Fibroblast of the aortic adventitia (primary cell): Measurements from ENCODE around the gene PMEPA1. TPM values are rescaled to one million over a fixed set of nuclear protein-coding genes. Genes with fewer than 3 reads are reported as not detected.
A peak's percentile ranks its signal among the peaks of the same experiment; 100 is the strongest.

ENCODE experiments used
- DNase-seq: peaks from one replicate; pipeline ENCODE4 v3.0.0-alpha.2; 2010; ENCODE audit warnings: low read depth
- H3K4me3 ChIP-seq: 2 replicates; pipeline ENCODE4 v1.5.1; 2011; ENCODE audit warnings: low read depth, mild to moderate bottlenecking, control low read depth, low read length, moderate library complexity
- total RNA-seq: library from RNA; depleted of rRNA; stranded (reverse); fragments of >200 nt; gene quantifications from 2 replicates; pipeline ENCODE4 v1.2.3, GENCODE V29; 2012; ENCODE audit warnings: low replicate concordance
- TF ChIP-seq, protein P1 (sequence below): IDR thresholded peaks from 2 replicates; pipeline ENCODE4 v1.5.1; 2011; ENCODE audit warnings: mild to moderate bottlenecking, low read length, control low read depth, inconsistent platforms; ENCODE audit not compliant: insufficient read depth

Gene PMEPA1
- total RNA-seq, 1 donor, result 1.4 TPM

DNA sequence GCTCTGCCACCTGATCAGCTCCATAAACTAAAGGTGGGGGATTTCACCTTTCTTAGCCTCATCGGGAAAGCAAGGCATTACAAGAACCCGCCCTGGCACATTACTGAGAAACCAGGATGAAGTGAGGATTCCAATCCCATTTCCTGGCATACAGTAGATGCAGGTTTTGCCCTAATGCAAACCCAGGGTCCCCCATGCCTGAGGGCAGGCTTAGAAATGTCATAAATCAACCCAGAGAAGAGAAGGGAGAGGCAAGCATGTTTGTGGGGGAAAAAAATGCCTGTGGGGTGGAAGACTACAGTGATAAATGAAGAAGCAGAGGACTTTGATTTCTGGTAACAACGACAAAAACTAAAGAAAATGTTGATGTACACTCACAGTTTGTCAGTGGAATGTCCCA lies 18.0 kb upstream of the PMEPA1 start:
- no peak for DNase-seq
- H3K4me3 ChIP-seq, result no peak overlapping the region
- TF ChIP-seq, protein P1, sequence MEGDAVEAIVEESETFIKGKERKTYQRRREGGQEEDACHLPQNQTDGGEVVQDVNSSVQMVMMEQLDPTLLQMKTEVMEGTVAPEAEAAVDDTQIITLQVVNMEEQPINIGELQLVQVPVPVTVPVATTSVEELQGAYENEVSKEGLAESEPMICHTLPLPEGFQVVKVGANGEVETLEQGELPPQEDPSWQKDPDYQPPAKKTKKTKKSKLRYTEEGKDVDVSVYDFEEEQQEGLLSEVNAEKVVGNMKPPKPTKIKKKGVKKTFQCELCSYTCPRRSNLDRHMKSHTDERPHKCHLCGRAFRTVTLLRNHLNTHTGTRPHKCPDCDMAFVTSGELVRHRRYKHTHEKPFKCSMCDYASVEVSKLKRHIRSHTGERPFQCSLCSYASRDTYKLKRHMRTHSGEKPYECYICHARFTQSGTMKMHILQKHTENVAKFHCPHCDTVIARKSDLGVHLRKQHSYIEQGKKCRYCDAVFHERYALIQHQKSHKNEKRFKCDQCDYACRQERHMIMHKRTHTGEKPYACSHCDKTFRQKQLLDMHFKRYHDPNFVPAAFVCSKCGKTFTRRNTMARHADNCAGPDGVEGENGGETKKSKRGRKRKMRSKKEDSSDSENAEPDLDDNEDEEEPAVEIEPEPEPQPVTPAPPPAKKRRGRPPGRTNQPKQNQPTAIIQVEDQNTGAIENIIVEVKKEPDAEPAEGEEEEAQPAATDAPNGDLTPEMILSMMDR, result no peak

DNA sequence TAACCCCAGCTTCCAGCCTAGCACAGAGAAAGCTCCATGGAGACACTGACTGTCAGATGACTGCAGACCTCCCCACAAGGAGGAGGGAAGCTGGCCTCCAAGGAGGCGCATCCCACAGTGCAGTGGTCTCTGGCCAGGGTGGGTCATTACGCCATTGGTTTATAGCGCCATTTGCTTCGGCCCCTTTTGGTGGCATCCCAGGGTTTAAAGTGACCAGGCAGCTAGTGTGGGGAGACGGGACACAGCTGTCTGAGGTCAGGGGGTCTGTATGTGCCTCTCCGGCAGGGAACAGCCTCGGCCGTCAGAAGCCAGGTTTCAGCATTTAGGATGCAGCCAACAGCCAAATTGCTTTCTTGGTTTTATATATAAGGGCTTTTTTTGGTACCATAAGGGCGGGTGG lies 15.8 kb upstream of the PMEPA1 start:
- no peak for DNase-seq
- no peak overlapping the region for H3K4me3 ChIP-seq
- TF ChIP-seq, protein P1, result no peak

DNA sequence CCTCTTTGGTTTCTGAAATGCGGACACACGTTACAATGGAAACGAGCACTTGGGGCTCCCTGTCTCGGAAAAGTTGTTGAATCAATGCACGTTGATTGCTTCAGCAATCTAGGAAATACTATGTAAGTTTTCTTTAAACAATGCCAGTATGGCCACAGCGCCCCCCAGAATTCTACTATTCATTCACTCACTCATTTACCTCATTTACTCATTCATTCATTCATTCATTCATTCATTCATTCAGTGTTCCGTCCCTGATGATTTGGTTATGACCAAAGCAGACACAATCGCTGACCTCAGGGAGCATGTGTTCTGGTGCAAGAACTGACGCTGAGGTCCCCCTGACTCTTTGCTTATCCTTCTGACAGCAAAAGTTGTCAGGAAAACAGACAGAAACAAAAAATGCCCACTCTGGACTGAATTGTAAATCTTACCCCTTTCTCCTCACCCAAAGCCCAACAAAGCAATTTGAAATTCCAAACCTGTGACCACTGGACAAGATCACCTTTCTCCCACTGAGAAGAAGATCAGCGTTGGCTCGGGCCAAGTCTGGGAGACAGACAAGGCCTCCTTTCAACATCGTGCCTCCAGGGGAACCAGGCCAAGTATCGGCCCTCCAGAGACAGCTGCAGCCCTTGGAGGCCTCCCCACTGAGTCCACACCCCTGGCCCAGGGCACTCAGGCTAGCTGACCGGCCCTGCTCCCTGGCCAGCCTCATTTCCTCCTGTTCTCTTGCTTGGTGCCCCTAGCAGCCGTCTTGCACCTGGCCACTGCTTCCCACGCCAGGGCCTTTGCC lies 15.0 kb upstream of the PMEPA1 start:
- no peak overlapping the region for H3K4me3 ChIP-seq
- DNase-seq, result no peak
- TF ChIP-seq, protein P1, result no peak

DNA sequence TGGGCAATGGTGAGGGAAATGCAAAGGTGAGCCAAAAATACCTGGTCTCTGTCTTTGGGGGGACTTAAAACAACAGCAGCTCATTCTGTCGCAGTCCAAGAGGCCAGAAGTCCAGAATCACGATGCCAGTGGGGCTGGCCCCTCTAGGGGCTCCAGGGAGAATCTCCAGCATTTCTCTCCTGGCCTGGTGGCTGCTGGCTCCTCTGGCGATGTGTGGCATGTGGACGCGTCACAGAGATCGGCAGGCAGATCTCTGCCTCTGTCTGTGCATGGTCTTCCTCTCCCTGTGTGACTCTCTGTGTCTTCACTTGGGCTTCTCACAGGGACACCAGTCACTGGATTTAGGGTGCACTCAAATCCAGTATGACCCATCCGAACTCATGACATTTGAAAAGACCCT lies 14.0 kb upstream of the PMEPA1 start:
- no peak for DNase-seq
- no peak overlapping the region for H3K4me3 ChIP-seq
- TF ChIP-seq, protein P1, result no peak

DNA sequence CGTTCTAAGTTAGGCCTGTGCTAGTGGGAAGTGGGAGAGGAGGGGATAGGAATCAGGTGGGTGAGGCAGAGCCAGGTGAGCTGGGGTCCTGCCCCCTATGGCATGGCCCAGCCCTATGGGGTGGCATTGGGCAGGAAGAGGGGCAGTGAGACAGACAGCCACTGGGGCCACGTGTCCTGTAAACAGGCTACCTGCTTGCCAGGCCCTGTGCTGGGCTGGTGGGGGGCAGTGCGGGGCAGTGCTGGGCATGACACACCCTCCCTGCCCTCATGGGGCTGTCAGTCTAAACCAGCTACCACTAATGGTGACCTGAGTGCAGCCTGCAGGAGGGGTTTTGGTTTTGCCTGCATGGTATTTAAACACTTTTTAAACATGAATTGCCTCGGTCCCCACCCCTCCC lies 10.1 kb upstream of the PMEPA1 start:
- no peak for DNase-seq
- no peak overlapping the region for H3K4me3 ChIP-seq
- TF ChIP-seq, protein P1, result no peak

DNA sequence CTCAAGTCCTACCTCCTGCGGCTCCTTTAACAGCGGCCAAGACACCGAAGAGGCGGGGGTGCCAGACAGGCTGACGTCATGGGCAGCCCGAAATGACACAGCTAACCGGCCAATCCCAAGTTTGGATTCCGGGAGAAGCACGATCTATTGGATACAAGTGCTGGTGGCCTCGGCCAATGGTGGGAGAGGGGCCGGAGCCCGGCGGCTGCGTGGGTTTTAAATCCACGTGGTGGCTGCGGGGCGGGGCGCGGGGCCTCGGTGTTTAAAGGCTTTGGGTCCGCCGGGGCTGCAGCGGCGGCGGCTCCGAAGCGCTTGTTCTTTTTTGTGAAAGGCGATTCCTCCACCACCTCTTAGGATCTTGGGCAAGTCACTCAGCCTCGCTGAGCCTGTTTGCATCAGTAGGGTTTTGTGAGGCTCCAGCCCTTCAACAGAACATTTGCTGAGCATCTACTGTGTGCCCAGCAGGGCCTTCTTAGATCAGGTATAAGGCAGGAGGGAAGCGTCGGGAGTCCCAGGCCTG lies 8.7 kb upstream of the PMEPA1 start:
- TF ChIP-seq, protein P1, result no peak
- H3K4me3 ChIP-seq, result peak overlapping the region; percentile 62
- DNase-seq, result peak; percentile 97

DNA sequence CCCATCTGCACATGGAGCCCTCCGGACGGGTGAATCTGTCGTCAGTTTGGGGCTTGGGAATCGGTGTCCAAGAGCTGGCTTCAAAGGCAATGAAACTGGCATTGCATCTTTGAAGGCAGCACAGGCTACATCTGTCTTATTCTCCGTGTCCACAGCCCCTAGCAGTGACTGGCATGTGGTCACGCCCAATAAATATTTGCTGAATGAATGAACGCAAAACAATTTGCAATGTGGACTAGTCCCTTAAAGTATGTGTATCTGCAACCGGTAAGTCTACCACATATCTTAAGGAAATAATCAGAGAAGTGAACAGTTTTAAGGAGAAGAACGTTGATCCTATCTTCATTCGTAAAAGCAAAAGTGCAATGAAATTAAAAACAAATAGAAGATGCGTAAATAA lies 8.0 kb upstream of the PMEPA1 start:
- DNase-seq, result peak; percentile 15
- TF ChIP-seq, protein P1, result no peak
- H3K4me3 ChIP-seq, result no peak overlapping the region
